Caco-2 (cell line): ENCODE measurements around the gene BTRC. TPM values are rescaled to one million over a fixed set of nuclear protein-coding genes. Genes with fewer than 3 reads are reported as not detected.

Experiments
- BruUV-seq: library from RNA; stranded (reverse); fragments of 400-500 nt; replicated peaks from 2 replicates; lab custom pipeline; 2021; lab: Mats Ljungman, UMichigan
- CTCF ChIA-PET: fragments of 300-600 bp; sonication (Branson Sonifier 250); formaldehyde crosslinking; loops from one replicate; lab custom pipeline; 2022; ENCODE audit warnings: antibody characterized with exemption; lab: Charles Lee
- POLR2A ChIA-PET: fragments of 300-600 bp; sonication (Branson Sonifier 250); formaldehyde crosslinking; loops from one replicate; lab custom pipeline; 2022; ENCODE audit warnings: antibody characterized with exemption; lab: Charles Lee
- DNase-seq, 2 experiments: peaks; one replicate each; pipeline versions ENCODE4 v3.0.0 to v3.0.0-alpha.2; 2020 to 2022
- H3K27me3 ChIP-seq: replicated peaks from 2 replicates; pipeline ENCODE4 v1.6.0; 2011; ENCODE audit warnings: low read length; ENCODE audit not compliant: control insufficient read depth, insufficient read depth
- H3K36me3 ChIP-seq: 2 replicates; pipeline ENCODE4 v1.5.1; 2011; ENCODE audit warnings: low read length; ENCODE audit not compliant: control insufficient read depth, insufficient read depth
- H3K4me1 ChIP-seq: fragments of 250-450 bp; sonication (Bioruptor Pico); 2 replicates; pipeline ENCODE4 v1.5.1; 2020; ENCODE audit warnings: mild to moderate bottlenecking
- H3K4me3 ChIP-seq: 2 replicates; pipeline ENCODE4 v1.5.1; 2011; ENCODE audit warnings: low read depth, mild to moderate bottlenecking, control low read depth, low read length
- H3K9me3 ChIP-seq: fragments of 250-450 bp; sonication (Bioruptor Pico); 2 replicates; pipeline ENCODE4 v1.5.1; 2020; ENCODE audit warnings: mild to moderate bottlenecking, moderate library complexity
- H3K27ac Mint-ChIP-seq: one replicate; pipeline ENCODE4 v1.8.0; 2022; ENCODE audit warnings: mixed read lengths; ENCODE audit not compliant: unreplicated experiment
- H3K27me3 Mint-ChIP-seq: one replicate; pipeline ENCODE4 v1.8.0; 2022; ENCODE audit warnings: mixed read lengths; ENCODE audit not compliant: insufficient read depth, unreplicated experiment
- H3K36me3 Mint-ChIP-seq: one replicate; pipeline ENCODE4 v1.8.0; 2022; ENCODE audit warnings: mild to moderate bottlenecking, mixed read lengths; ENCODE audit not compliant: insufficient read depth, unreplicated experiment
- H3K4me1 Mint-ChIP-seq: one replicate; pipeline ENCODE4 v1.8.0; 2022; ENCODE audit warnings: low read depth, mixed read lengths; ENCODE audit not compliant: unreplicated experiment
- H3K4me3 Mint-ChIP-seq: one replicate; pipeline ENCODE4 v1.8.0; 2022; ENCODE audit warnings: mild to moderate bottlenecking, moderate library complexity, mixed read lengths; ENCODE audit not compliant: unreplicated experiment
- H3K9me3 Mint-ChIP-seq: one replicate; pipeline ENCODE4 v1.8.0; 2022; ENCODE audit warnings: mixed read lengths; ENCODE audit not compliant: unreplicated experiment
- intact Hi-C: fragments of 100-400 bp; cut with micrococcal nuclease; formaldehyde crosslinking; loops from one replicate; pipeline ENCODE4 v1.10.0; 2022; ENCODE audit not compliant: unreplicated experiment
- total RNA-seq: library from RNA; stranded (reverse); gene quantifications from 2 replicates; pipeline ENCODE4 v1.2.3, GENCODE V29; 2022
- TF ChIP-seq, protein P1 (sequence below), 2 experiments: fragments of 200-600 bp in 1 of 2; IDR thresholded peaks; 1 replicate in 1 of 2; 2 replicates in 1 of 2; pipeline versions ENCODE4 v1.5.1 to v1.8.0; 2011 to 2022; ENCODE audit warnings: antibody characterized with exemption in 1 of 2, control low read depth in 1 of 2, inconsistent platforms in 1 of 2, low read depth in 1 of 2, low read length in 1 of 2, mild to moderate bottlenecking in 1 of 2, moderate library complexity in 1 of 2; ENCODE audit not compliant: insufficient read depth in 1 of 2, severe bottlenecking in 1 of 2, unreplicated experiment in 1 of 2

BTRC gene
- total RNA-seq, 1 experiment from 2014 or later: 19.6 TPM

DNA sequence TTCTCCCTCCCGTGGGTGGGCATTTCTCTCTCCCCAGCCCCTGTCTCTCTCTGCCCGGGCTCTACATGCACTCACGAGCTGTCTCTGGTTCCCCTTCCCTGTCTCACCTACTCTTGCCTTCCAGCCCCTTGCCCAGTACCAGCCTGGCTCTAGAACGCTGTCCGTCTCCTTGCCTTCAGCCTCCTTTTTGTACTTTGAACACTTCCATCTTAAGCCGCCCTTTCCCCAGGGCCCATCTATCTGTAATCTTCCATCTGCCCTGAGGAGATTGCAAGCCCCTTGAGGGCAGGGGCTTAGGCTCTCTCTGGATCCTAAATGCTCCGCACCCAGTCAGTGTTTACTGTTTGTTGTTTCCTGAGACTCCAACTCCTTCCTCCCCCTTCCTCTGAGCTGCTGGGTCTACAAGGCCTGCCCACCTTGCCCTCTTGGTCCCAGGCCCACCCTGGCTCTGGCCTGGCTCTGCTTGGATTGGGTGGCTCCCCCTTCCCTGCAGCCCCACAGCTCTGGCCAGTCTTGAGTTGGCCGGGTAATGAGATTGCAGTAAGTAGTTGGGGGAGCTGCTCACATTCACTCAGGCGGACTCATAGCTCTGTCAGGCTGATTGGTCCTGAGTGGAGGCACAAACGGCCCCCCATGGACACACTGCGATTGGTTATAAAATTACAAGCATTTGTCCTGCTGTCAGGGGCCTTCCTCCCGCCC, 205.8 kb downstream of the BTRC start:
- H3K4me3 ChIP-seq: no peak overlapping the region
- Mint-ChIP-seq H3K36me3 (peaks cover 16% of the 10 kb centered on the region), H3K9me3 (no peaks in the 10 kb centered on the region), H3K4me1 (no peaks in the 10 kb centered on the region), H3K27me3 (no peaks in the 10 kb centered on the region), H3K27ac (no peak overlapping the region), H3K4me3 (no peak overlapping the region)
- H3K4me1 ChIP-seq: no peaks in the 10 kb centered on the region
- BruUV-seq: no TSS peak
- DNase-seq: no peak
- POLR2A ChIA-PET: no interaction called here
- H3K36me3 ChIP-seq: no peaks in the 10 kb centered on the region
- H3K27me3 ChIP-seq: no peaks in the 10 kb centered on the region
- TF ChIP-seq, protein P1, sequence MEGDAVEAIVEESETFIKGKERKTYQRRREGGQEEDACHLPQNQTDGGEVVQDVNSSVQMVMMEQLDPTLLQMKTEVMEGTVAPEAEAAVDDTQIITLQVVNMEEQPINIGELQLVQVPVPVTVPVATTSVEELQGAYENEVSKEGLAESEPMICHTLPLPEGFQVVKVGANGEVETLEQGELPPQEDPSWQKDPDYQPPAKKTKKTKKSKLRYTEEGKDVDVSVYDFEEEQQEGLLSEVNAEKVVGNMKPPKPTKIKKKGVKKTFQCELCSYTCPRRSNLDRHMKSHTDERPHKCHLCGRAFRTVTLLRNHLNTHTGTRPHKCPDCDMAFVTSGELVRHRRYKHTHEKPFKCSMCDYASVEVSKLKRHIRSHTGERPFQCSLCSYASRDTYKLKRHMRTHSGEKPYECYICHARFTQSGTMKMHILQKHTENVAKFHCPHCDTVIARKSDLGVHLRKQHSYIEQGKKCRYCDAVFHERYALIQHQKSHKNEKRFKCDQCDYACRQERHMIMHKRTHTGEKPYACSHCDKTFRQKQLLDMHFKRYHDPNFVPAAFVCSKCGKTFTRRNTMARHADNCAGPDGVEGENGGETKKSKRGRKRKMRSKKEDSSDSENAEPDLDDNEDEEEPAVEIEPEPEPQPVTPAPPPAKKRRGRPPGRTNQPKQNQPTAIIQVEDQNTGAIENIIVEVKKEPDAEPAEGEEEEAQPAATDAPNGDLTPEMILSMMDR (IDR thresholded peaks at IDR 0.05; ENCODE audit: insufficient read depth in 1 of 2, low read depth in 1 of 2, low read length in 1 of 2, severe bottlenecking in 1 of 2, unreplicated experiment in 1 of 2): no peak
- CTCF ChIA-PET: no interaction called here
- intact Hi-C loops: no loop called here
- H3K9me3 ChIP-seq: no peaks in the 10 kb centered on the region

DNA sequence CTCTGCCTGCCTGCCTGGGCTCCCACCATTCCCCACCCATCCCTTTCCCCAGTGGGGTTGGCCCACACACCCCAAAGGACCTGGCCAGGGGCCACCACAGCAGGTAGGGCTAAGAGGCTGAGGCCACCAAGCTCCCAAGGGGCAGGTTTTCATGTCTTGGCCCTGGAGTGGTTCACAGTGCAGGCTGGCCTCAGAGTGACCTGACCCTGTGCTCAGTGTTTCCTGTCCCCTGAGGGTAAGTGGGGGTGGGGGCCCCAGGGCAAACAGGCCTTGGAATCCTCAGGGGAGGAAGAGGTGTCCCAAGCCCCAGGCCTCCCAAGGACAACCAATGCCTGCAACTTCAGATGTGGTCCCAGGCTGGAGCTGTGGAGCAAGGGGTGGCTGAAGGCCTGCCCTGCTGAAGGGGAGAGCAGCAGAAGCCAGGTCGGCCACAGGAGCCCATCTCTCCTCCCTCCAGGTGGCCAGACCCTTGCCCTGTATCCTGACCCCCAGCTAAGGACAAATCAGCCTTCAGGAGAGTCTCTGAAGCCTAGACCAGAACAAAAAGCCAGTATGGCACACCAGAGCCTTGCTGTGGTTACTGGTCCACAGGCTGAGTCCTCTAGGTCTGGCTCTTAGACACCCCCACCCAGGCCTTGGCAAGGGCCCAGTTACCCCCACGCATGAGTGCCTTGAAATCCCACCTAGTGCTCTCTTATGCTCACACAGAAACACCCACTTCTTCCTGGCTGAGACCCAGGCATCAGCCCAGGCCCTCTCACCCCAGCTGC, 206.5 kb downstream of the BTRC start:
- intact Hi-C loops: no loop called here
- ChIA-PET POLR2A (no interaction called here), CTCF (interaction anchor here (0.5 kb wide), 1 partner anchor 267 kb away, joined by 3 read pairs; no protein-coding TSS in a partner anchor)
- H3K4me3 Mint-ChIP-seq: no peak overlapping the region
- DNase-seq: no peak
- Histone ChIP-seq H3K9me3 (no peaks in the 10 kb centered on the region), H3K4me1 (no peaks in the 10 kb centered on the region), H3K27me3 (no peaks in the 10 kb centered on the region), H3K36me3 (no peaks in the 10 kb centered on the region), H3K4me3 (no peak overlapping the region)
- H3K36me3 Mint-ChIP-seq: peaks cover 16% of the 10 kb centered on the region
- no peaks in the 10 kb centered on the region for H3K9me3 Mint-ChIP-seq
- no peak overlapping the region for H3K27ac Mint-ChIP-seq
- TF ChIP-seq, protein P1 (IDR thresholded peaks at IDR 0.05; ENCODE audit: insufficient read depth in 1 of 2, low read depth in 1 of 2, low read length in 1 of 2, severe bottlenecking in 1 of 2, unreplicated experiment in 1 of 2): no peak
- BruUV-seq: no TSS peak
- no peaks in the 10 kb centered on the region for H3K4me1 Mint-ChIP-seq
- no peaks in the 10 kb centered on the region for H3K27me3 Mint-ChIP-seq

DNA sequence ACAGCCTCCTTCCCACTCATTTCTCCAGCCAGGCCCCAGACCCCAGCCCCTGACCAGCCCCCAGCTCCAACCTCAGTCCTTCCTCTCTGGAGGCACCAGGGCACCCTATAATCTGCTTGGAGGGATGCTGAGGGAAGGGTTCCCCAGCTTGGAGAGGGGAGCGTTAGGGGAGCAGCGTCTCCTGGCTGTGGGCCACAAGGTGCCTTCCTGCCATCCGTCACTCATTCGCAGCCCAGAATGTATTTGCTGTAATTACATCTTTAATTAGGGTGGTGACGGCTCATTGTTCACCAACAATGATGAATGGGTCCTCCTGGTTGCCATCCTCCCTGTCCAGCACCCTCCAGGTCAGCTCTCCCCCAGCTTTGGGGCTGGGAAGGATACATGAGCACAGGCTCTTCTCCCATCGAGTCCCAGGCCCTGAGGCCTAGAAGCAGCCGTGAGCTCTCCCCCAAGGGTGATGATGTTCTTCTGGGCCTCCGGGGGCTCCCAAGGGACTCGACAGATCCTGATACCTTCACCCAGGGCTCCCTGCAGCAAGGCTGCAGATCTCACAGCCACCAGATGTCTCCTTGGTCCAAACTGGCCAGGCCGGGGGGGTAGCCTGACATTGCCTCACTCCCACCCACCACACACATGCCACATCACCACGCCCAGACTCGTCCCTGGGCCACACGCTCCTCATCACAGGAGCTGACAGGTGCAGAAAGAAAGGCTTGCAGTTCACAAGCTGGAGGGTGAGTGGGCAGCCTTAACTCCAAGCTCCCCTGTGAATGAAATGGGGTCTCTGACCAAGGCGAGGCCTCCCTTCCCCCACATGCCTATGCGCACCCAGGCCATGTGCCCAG, 207.3 kb downstream of the BTRC start:
- Mint-ChIP-seq H3K4me3 (no peak overlapping the region), H3K27ac (no peak overlapping the region), H3K36me3 (peaks cover 16% of the 10 kb centered on the region), H3K27me3 (peaks cover 3% of the 10 kb centered on the region), H3K9me3 (no peaks in the 10 kb centered on the region), H3K4me1 (no peaks in the 10 kb centered on the region)
- intact Hi-C loops: no loop called here
- Histone ChIP-seq H3K4me1 (no peaks in the 10 kb centered on the region), H3K27me3 (no peaks in the 10 kb centered on the region), H3K4me3 (no peak overlapping the region), H3K36me3 (no peaks in the 10 kb centered on the region), H3K9me3 (no peaks in the 10 kb centered on the region)
- POLR2A ChIA-PET: no interaction called here
- CTCF ChIA-PET: no interaction called here
- DNase-seq: no peak
- TF ChIP-seq, protein P1 (IDR thresholded peaks at IDR 0.05; ENCODE audit: insufficient read depth in 1 of 2, low read depth in 1 of 2, low read length in 1 of 2, severe bottlenecking in 1 of 2, unreplicated experiment in 1 of 2): no peak
- BruUV-seq: no TSS peak
